Measurements from ENCODE around the gene PLAC8L1. TPM values are rescaled to one million over a fixed set of nuclear protein-coding genes. Genes with fewer than 3 reads are reported as not detected.

PLAC8L1 gene
- polyA plus RNA-seq, 4 donors: 0.33 to 0.38 TPM; not detected in 2

DNA sequence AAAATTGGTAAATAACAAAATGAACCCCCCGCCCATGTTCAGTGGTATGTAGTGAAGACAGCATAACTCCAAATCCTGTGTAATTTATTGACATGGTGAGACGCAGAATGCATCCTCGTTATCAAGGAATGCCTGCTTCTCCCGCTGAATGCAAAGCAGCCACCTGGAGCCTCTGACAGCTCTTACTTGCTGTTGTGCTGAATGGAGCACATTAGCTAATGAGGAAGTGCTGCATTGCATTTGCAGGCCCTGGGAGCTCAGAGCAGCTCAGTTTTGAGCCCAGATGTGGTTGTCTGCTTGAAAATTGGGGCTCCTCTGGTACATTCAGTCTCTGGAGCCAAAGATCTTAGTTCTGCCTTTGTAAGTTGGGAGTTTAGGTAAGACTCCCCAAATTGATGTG is 28.9 kb downstream of the PLAC8L1 start:
- Histone ChIP-seq H3K27ac (ENCODE audit: low read depth in 1 of 3, low read length in 2 of 3) (peak overlapping the region in 1 of 3 donors; percentile 43), H3K27me3 (ENCODE audit: control insufficient read depth in 3 of 3, insufficient read depth in 3 of 3, low read length in 3 of 3) (no peaks in the 10 kb centered on the region), H3K9me3 (ENCODE audit: control insufficient read depth in 2 of 2, insufficient read depth in 1 of 2, low read depth in 1 of 2, low read length in 1 of 2) (no peaks in the 10 kb centered on the region), H3K4me3 (ENCODE audit: low read depth in 1 of 3, low read length in 3 of 3) (no peak overlapping the region), H3K4me1 (ENCODE audit: control insufficient read depth in 3 of 3, insufficient read depth in 2 of 3, low read depth in 1 of 3, low read length in 2 of 3) (no peaks in the 10 kb centered on the region), H3K36me3 (ENCODE audit: control insufficient read depth in 3 of 3, insufficient read depth in 2 of 3, low read depth in 1 of 3, low read length in 3 of 3) (peaks cover 0 to 3% (median 2%) of the 10 kb centered on the region in 3 donors)
- peak; percentile 12 to 20 for DNase-seq
- FAIRE-seq: no peak
- WGBS, 3 donors: 19 to 57% (median 37%) methylated on average over 4 of the region's 4 CpGs

DNA sequence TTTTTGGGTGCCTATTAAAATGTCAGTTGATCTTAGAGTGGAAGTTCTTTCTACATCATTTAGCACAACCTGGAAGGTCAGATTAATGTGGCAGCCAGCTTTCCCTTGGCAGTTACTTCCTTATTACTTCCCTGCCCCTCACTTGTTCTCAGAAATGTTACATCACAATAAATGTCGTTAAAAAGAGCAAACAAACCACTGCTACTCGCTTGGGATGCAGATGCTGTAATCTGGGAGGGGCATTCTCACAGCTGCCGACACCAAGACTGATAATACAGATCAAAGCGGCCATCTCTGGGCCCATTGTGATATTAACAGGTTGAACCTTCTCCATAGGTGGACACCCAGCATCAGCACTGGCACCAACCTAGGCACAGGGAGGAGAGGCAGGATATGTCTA is 29.3 kb downstream of the PLAC8L1 start:
- FAIRE-seq (no peak), DNase-seq (peak; percentile 64 to 68)
- peaks cover 0 to 3% (median 2%) of the 10 kb centered on the region in 3 donors for H3K36me3 ChIP-seq (ENCODE audit: control insufficient read depth in 3 of 3, insufficient read depth in 2 of 3, low read depth in 1 of 3, low read length in 3 of 3)
- no peaks in the 10 kb centered on the region for H3K4me1 ChIP-seq (ENCODE audit: control insufficient read depth in 3 of 3, insufficient read depth in 2 of 3, low read depth in 1 of 3, low read length in 2 of 3)
- no peaks in the 10 kb centered on the region for H3K9me3 ChIP-seq (ENCODE audit: control insufficient read depth in 2 of 2, insufficient read depth in 1 of 2, low read depth in 1 of 2, low read length in 1 of 2)
- peak overlapping the region in 1 of 3 donors; percentile 53 for H3K27ac ChIP-seq (ENCODE audit: low read depth in 1 of 3, low read length in 2 of 3)
- no peak overlapping the region for H3K4me3 ChIP-seq (ENCODE audit: low read depth in 1 of 3, low read length in 3 of 3)
- WGBS, 3 donors: 12 to 35% (median 26%) methylated on average over 4 of the region's 4 CpGs
- H3K27me3 ChIP-seq (ENCODE audit: control insufficient read depth in 3 of 3, insufficient read depth in 3 of 3, low read length in 3 of 3): no peaks in the 10 kb centered on the region

DNA sequence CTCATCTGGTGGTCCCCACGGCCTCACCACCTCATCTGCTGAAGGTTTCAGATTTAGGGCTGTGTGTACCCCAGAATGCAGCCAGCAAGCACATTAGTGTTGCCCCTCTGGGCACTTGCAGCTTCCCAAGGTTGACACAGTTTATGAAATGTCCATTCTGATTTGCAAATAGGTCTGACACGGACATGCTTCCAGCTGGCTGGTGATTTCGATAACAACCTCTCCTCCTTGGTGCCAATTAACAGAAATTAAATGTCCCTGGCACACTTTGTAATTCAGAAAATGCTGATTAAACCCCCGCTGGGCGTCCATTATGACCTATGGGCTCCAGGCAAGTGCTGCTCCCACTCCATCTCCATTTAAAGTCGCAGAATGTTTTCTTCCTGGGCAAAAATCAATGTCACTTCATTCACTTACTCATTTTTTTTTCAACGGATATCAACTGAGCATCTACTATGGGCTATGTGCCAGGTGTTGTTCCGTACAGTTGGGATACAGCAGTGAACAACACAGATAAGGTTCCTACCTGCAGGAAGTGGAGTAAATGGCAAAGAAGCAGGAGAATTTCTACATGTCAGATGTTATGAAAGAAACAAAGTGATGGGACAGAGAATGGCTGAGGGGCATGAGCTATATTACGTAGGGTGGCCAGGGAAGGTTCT is 32.0 kb downstream of the PLAC8L1 start:
- H3K27ac ChIP-seq (ENCODE audit: low read depth in 1 of 3, low read length in 2 of 3): peak overlapping the region in 1 of 3 donors; percentile 39
- no peaks in the 10 kb centered on the region for H3K9me3 ChIP-seq (ENCODE audit: control insufficient read depth in 2 of 2, insufficient read depth in 1 of 2, low read depth in 1 of 2, low read length in 1 of 2)
- H3K4me1 ChIP-seq (ENCODE audit: control insufficient read depth in 3 of 3, insufficient read depth in 2 of 3, low read depth in 1 of 3, low read length in 2 of 3): no peaks in the 10 kb centered on the region
- H3K36me3 ChIP-seq (ENCODE audit: control insufficient read depth in 3 of 3, insufficient read depth in 2 of 3, low read depth in 1 of 3, low read length in 3 of 3): peaks cover 0 to 2% (median 0%) of the 10 kb centered on the region in 3 donors
- no peak overlapping the region for H3K4me3 ChIP-seq (ENCODE audit: low read depth in 1 of 3, low read length in 3 of 3)
- H3K27me3 ChIP-seq (ENCODE audit: control insufficient read depth in 3 of 3, insufficient read depth in 3 of 3, low read length in 3 of 3): no peaks in the 10 kb centered on the region
- FAIRE-seq (no peak), DNase-seq (peak in 1 of 2 donors; percentile 56)
- WGBS, 3 donors: 30 to 50% (median 30%) methylated on average over 9 of the region's 9 CpGs

DNA sequence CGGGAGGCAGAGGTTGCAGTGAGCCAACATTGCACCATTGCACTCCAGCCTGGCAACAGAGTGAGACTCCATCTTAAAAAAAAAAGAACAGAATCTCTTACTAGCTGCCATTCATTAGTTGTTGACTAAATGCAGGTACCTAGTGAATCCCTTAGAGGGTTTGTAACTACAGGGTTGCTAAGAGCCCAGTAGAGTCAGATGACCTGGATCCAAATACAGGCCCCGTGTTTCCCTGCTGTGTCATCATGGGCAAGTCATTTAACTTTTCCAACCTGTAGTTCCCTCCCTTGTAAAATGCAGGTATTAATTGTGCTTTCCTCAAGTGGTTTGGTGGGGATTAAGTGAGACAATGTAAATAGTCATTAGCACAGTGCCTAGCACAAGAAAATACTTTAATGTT is 32.8 kb downstream of the PLAC8L1 start:
- Histone ChIP-seq H3K36me3 (ENCODE audit: control insufficient read depth in 3 of 3, insufficient read depth in 2 of 3, low read depth in 1 of 3, low read length in 3 of 3) (peaks cover 0 to 9% (median 2%) of the 10 kb centered on the region in 3 donors), H3K4me1 (ENCODE audit: control insufficient read depth in 3 of 3, insufficient read depth in 2 of 3, low read depth in 1 of 3, low read length in 2 of 3) (no peaks in the 10 kb centered on the region), H3K27me3 (ENCODE audit: control insufficient read depth in 3 of 3, insufficient read depth in 3 of 3, low read length in 3 of 3) (no peaks in the 10 kb centered on the region), H3K4me3 (ENCODE audit: low read depth in 1 of 3, low read length in 3 of 3) (no peak overlapping the region), H3K27ac (ENCODE audit: low read depth in 1 of 3, low read length in 2 of 3) (no peak overlapping the region), H3K9me3 (ENCODE audit: control insufficient read depth in 2 of 2, insufficient read depth in 1 of 2, low read depth in 1 of 2, low read length in 1 of 2) (no peaks in the 10 kb centered on the region)
- DNase-seq (no peak), FAIRE-seq (no peak)
- 82 to 90% (median 84%) methylated on average over 2 of the region's 2 CpGs for WGBS, 3 donors

DNA sequence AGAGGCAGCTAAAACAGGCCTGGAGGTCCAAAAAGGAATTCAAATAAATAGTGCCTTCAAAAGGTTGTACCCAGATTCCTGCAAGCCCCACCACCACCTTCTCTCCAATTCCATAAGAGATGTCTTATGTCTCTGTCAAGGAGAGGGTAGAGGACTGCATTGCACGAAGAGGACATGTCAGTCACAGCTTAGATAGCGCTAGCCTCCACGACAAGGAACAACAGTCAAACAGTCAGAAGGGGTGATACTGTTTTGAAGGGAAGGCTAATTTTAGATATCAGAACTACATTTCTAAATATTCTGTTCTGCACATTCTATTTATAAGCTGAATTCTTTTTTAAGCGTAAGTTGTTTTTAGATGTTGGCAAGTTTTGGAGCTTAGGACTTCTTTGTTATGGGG is 34.2 kb downstream of the PLAC8L1 start:
- WGBS, 3 donors: 71 to 82% (median 71%) methylated on average over 4 of the region's 4 CpGs
- DNase-seq (no peak), FAIRE-seq (no peak)
- Histone ChIP-seq H3K4me1 (ENCODE audit: control insufficient read depth in 3 of 3, insufficient read depth in 2 of 3, low read depth in 1 of 3, low read length in 2 of 3) (no peaks in the 10 kb centered on the region), H3K9me3 (ENCODE audit: control insufficient read depth in 2 of 2, insufficient read depth in 1 of 2, low read depth in 1 of 2, low read length in 1 of 2) (no peaks in the 10 kb centered on the region), H3K27me3 (ENCODE audit: control insufficient read depth in 3 of 3, insufficient read depth in 3 of 3, low read length in 3 of 3) (no peaks in the 10 kb centered on the region), H3K27ac (ENCODE audit: low read depth in 1 of 3, low read length in 2 of 3) (no peak overlapping the region), H3K36me3 (ENCODE audit: control insufficient read depth in 3 of 3, insufficient read depth in 2 of 3, low read depth in 1 of 3, low read length in 3 of 3) (peaks cover 0 to 19% (median 2%) of the 10 kb centered on the region in 3 donors), H3K4me3 (ENCODE audit: low read depth in 1 of 3, low read length in 3 of 3) (no peak overlapping the region)

DNA sequence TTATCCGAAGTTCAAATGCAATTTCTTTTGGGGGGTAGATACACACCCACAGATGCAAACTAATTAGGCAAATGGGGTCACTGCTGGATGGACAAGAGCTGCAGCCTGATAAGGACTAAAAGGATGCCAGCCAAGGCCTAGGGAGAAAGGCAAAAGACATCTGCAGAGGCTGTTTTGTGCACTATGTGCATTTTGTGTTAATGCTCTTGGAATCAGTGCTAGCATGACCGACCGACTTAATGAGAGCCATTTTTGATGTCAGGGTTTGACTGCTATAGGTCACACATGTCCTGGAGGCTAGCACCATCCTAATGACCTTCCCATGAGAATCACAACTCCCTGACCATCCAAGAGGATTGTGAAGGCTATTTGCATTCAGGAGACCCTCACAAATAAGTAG is 34.6 kb downstream of the PLAC8L1 start:
- Histone ChIP-seq H3K36me3 (ENCODE audit: control insufficient read depth in 3 of 3, insufficient read depth in 2 of 3, low read depth in 1 of 3, low read length in 3 of 3) (peaks cover 0 to 20% (median 2%) of the 10 kb centered on the region in 3 donors), H3K9me3 (ENCODE audit: control insufficient read depth in 2 of 2, insufficient read depth in 1 of 2, low read depth in 1 of 2, low read length in 1 of 2) (no peaks in the 10 kb centered on the region), H3K4me1 (ENCODE audit: control insufficient read depth in 3 of 3, insufficient read depth in 2 of 3, low read depth in 1 of 3, low read length in 2 of 3) (no peaks in the 10 kb centered on the region), H3K27ac (ENCODE audit: low read depth in 1 of 3, low read length in 2 of 3) (no peak overlapping the region), H3K4me3 (ENCODE audit: low read depth in 1 of 3, low read length in 3 of 3) (no peak overlapping the region), H3K27me3 (ENCODE audit: control insufficient read depth in 3 of 3, insufficient read depth in 3 of 3, low read length in 3 of 3) (no peaks in the 10 kb centered on the region)
- FAIRE-seq (no peak), DNase-seq (no peak)
- whole genome bisulfite sequencing, 3 donors: 82 to 86% (median 83%) methylated on average over 3 of the region's 3 CpGs

DNA sequence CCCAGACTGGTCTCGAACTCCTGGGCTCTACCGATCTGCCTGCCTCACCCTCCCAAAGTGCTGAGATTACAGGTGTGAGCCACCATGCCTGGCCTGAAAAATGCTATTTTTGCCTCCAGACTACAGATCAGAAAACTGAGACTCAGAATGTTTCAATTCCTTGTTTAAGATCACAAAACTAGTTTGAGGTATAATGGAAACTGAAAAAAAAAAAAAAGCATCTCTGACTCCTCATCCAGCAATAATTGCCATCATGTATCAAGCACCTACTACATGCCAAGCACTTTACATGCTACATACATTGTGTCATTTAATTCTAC is 35.6 kb downstream of the PLAC8L1 start:
- H3K4me1 ChIP-seq (ENCODE audit: control insufficient read depth in 3 of 3, insufficient read depth in 2 of 3, low read depth in 1 of 3, low read length in 2 of 3): no peaks in the 10 kb centered on the region
- DNase-seq (no peak), FAIRE-seq (no peak)
- no peaks in the 10 kb centered on the region for H3K9me3 ChIP-seq (ENCODE audit: control insufficient read depth in 2 of 2, insufficient read depth in 1 of 2, low read depth in 1 of 2, low read length in 1 of 2)
- WGBS, 3 donors: 92 to 97% (median 96%) methylated on average over 2 of the region's 2 CpGs
- no peak overlapping the region for H3K27ac ChIP-seq (ENCODE audit: low read depth in 1 of 3, low read length in 2 of 3)
- H3K4me3 ChIP-seq (ENCODE audit: low read depth in 1 of 3, low read length in 3 of 3): no peak overlapping the region
- H3K36me3 ChIP-seq (ENCODE audit: control insufficient read depth in 3 of 3, insufficient read depth in 2 of 3, low read depth in 1 of 3, low read length in 3 of 3): peaks cover 0 to 21% (median 4%) of the 10 kb centered on the region in 3 donors
- H3K27me3 ChIP-seq (ENCODE audit: control insufficient read depth in 3 of 3, insufficient read depth in 3 of 3, low read length in 3 of 3): no peaks in the 10 kb centered on the region

DNA sequence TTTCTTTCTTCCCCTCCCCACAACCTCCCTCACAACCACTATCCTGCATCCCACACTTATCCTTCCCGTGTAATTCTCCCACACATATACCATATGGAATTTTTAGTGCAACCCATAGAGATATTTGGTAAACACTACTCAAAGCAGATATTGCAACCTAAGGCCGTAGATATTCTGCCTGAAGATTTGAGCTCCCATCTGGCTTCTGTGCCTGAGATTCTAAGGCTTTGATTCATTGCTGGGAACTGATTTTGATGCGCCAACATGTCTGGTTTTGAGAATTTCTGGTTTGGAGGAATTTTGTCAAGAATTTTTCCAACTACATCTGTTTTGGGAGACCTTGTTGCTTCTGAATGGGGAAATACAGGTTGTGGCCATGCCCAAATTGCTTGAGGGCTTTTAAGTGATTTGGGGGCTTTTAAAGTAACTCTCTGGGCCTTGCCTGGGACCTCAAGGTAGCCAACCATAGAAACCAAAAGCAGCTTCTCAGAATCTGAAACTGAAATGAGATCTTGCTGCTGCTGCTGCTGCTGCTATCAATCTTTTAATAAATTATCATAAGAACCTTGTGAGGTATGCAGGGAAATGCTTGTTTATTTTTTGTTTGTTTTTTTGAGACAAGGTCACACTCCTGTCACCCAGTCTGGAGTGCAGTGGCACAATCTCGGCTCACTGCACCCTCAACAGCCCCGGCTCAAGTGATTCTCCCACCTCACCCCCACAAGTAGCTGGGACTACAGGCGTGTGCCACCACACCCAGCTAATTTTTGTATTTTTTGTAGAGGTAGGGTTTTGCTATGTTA is 36.2 kb downstream of the PLAC8L1 start:
- FAIRE-seq: no peak

More for the DNA sequence above, 36.2 kb downstream of the PLAC8L1 start:
- H3K27me3 ChIP-seq (ENCODE audit: control insufficient read depth in 3 of 3, insufficient read depth in 3 of 3, low read length in 3 of 3): no peaks in the 10 kb centered on the region
- peaks cover 0 to 22% (median 4%) of the 10 kb centered on the region in 3 donors for H3K36me3 ChIP-seq (ENCODE audit: control insufficient read depth in 3 of 3, insufficient read depth in 2 of 3, low read depth in 1 of 3, low read length in 3 of 3)
- WGBS, 3 donors: 84 to 92% (median 89%) methylated on average over 6 of the region's 6 CpGs
- H3K27ac ChIP-seq (ENCODE audit: low read depth in 1 of 3, low read length in 2 of 3): no peak overlapping the region
- no peak for DNase-seq
- H3K4me3 ChIP-seq (ENCODE audit: low read depth in 1 of 3, low read length in 3 of 3): no peak overlapping the region
- H3K4me1 ChIP-seq (ENCODE audit: control insufficient read depth in 3 of 3, insufficient read depth in 2 of 3, low read depth in 1 of 3, low read length in 2 of 3): no peaks in the 10 kb centered on the region
- no peaks in the 10 kb centered on the region for H3K9me3 ChIP-seq (ENCODE audit: control insufficient read depth in 2 of 2, insufficient read depth in 1 of 2, low read depth in 1 of 2, low read length in 1 of 2)
